Activated CD4-positive, alpha-beta T cell treated with anti-CD3 and anti-CD28 coated beads, Interleukin-2, amount 10 ng/mL, durations not matched to agents 7 days and 5 days (primary cell): Measurements from ENCODE around the gene COL20A1. TPM values are rescaled to one million over a fixed set of nuclear protein-coding genes. Genes with fewer than 3 reads are reported as not detected.

Experiments
- CTCF ChIA-PET: fragments of 350-600 bp; sonication (Branson Sonifier 250); formaldehyde crosslinking; loops from one replicate; lab custom pipeline; 2021; ENCODE audit warnings: antibody characterized with exemption; lab: Charles Lee
- POLR2A ChIA-PET: fragments of 350-600 bp; sonication (Branson Sonifier 250); formaldehyde crosslinking; loops from one replicate; lab custom pipeline; 2021; ENCODE audit warnings: antibody characterized with exemption; lab: Charles Lee
- DNase-seq: peaks from one replicate; pipeline ENCODE4 v3.0.0-alpha.2; 2020
- H3K27ac Mint-ChIP-seq: one replicate; pipeline ENCODE4 v1.8.0; 2021; ENCODE audit warnings: mild to moderate bottlenecking, moderate library complexity, mixed read lengths
- H3K27me3 Mint-ChIP-seq: one replicate; pipeline ENCODE4 v1.8.0; 2021; ENCODE audit warnings: mixed read lengths
- H3K36me3 Mint-ChIP-seq: one replicate; pipeline ENCODE4 v1.8.0; 2021; ENCODE audit warnings: low read depth, mixed read lengths
- H3K4me1 Mint-ChIP-seq: one replicate; pipeline ENCODE4 v1.8.0; 2021; ENCODE audit warnings: mixed read lengths
- H3K4me3 Mint-ChIP-seq: one replicate; pipeline ENCODE4 v1.8.0; 2021; ENCODE audit warnings: mild to moderate bottlenecking, moderate library complexity, mixed read lengths
- H3K9me3 Mint-ChIP-seq: one replicate; pipeline ENCODE4 v1.8.0; 2021; ENCODE audit warnings: mixed read lengths
- total RNA-seq, 2 experiments: library from RNA; stranded (reverse); gene quantifications; one replicate each; pipeline ENCODE4 v1.2.3, GENCODE V29; 2021

Gene COL20A1
- total RNA-seq, 2 experiments from 2014 or later: not detected

DNA sequence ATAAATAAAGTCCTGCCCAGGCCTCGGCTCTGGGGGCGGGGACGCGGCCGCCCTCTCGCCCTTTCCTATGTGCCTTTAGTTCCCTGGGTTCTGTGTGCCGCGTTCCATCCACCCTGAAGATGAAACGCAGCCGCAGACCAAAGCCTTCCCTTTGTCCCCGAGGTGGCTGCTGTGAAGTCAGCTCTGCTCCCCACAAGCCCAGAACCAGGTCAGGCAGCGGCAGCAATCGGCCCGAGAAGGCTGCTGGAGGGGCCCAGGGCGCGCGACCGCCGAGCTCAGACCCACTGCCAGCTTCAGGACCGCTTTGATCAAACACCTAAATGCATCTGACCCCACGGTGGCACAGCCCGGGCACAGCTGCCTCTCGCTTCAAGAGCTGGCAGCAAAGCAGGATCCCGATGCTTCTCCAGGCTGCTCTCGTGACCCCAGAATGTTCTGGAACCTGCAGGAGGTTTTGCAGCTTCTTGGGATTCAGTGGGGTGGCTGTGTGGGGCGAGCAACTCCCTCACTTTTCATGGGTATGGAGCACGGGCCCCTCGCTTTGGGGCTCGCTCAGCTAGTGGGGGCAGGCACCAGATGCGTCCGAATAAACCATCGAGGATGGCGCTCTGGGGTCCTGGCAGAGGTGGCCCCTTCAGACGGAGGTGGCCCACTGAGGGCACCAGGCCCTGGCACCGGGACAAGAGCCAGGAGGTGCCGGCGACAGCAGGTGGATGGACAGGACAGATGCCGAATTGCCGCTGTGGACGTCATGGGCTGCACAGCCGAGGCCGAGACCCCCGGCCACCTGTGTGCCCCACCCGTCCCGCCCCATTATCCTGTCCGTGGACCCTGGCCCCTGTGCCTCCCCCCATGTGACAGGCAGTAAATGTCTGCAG lies 55.2 kb downstream of the COL20A1 start:
- no peak overlapping the region for H3K4me3 Mint-ChIP-seq
- H3K9me3 Mint-ChIP-seq: peaks cover 8% of the 10 kb centered on the region
- no peak overlapping the region for H3K27ac Mint-ChIP-seq
- peaks cover 3% of the 10 kb centered on the region for H3K36me3 Mint-ChIP-seq
- POLR2A ChIA-PET: no interaction called here
- DNase-seq: no peak
- no peaks in the 10 kb centered on the region for H3K27me3 Mint-ChIP-seq
- CTCF ChIA-PET: no interaction called here
- no peaks in the 10 kb centered on the region for H3K4me1 Mint-ChIP-seq

DNA sequence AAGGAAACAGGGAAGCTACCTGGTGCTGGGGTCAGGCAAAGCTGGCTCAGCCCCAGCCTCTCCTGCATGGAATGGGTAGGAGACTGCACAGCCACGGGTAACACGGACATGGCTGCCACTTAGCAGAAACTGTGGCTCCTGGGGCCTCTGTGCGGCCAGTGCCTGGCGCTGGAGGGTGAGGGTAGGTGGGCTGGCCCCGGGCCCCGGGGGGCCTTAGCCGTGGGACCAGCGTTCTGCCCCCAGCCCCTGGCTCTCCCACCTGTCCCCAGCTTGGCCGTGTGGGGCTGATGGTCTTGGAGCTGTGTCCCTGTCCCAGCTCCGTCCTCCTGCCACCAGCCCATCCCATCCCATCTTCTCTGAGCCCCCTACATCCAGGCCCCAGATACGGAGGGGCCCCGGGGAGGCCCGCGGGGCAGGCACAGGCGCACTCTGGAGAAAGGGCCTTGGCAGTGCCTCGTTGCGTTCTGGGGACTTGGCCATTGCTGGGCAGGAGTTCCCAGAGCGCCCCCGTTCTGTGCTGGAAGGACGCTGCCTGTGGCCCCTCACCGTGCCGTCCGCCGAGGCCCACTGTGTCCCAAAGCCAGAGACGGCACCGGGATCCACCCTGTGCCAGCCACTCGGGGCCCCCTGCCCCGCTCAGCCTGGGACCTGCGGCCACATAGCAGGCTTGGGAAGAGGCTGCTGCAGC lies 56.0 kb downstream of the COL20A1 start:
- no peak for DNase-seq
- ChIA-PET CTCF (interaction anchor here (0.5 to 0.6 kb wide), 2 partner anchors 148 to 174 kb away, joined by 3 read pairs; no protein-coding TSS in a partner anchor), POLR2A (no interaction called here)
- Mint-ChIP-seq H3K4me1 (no peaks in the 10 kb centered on the region), H3K9me3 (peaks cover 8% of the 10 kb centered on the region), H3K27me3 (no peaks in the 10 kb centered on the region), H3K4me3 (no peak overlapping the region), H3K36me3 (peaks cover 3% of the 10 kb centered on the region), H3K27ac (no peak overlapping the region)

DNA sequence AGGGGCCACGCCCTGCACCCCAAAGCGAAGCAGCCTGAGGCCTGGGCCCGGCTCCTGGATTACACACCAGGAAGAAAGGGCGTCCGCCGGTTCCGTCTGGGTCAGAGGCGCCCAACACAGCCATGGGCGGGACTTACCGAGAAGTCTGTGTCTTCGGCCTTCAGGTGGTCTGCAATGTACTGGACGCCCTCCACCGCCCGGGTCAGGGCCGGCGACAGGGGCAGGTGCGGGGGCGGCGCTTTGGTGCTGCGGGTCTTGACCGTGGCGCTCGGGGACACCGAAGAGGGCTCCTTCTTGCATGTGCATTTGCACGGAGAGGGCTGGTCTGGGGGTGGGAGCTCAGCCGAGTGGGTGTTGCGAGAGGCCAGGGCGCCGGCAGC lies 56.5 kb downstream of the COL20A1 start:
- H3K4me3 Mint-ChIP-seq: no peak overlapping the region
- POLR2A ChIA-PET: no interaction called here

DNA sequence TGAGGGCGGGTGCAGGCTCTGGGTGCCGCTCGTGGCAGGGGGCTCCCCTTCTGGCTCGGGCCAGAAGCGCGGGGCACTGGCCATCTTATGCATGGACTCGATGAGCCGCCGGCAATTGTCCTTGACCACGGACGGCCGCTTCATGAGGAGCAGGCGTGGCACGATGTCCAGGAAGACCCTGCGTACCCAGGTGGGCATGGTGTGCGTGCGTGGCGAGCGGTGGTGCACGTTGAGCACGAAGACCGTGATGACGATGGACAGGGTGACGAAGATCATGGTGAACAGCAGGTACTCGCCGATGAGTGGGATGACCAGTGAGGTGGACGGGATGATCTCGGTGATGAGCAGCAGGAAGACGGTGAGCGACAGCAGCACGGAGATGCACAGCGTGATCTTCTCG lies 57.2 kb downstream of the COL20A1 start:
- ChIA-PET CTCF (no interaction called here), POLR2A (no interaction called here)
- Mint-ChIP-seq H3K27ac (no peak overlapping the region), H3K27me3 (no peaks in the 10 kb centered on the region), H3K4me3 (no peak overlapping the region), H3K9me3 (peaks cover 8% of the 10 kb centered on the region), H3K4me1 (no peaks in the 10 kb centered on the region), H3K36me3 (peaks cover 3% of the 10 kb centered on the region)
- DNase-seq: no peak

More for the DNA sequence above, 56.5 kb downstream of the COL20A1 start:
- Mint-ChIP-seq H3K9me3 (peaks cover 8% of the 10 kb centered on the region), H3K36me3 (peaks cover 3% of the 10 kb centered on the region), H3K4me1 (no peaks in the 10 kb centered on the region), H3K27ac (no peak overlapping the region), H3K27me3 (no peaks in the 10 kb centered on the region)
- CTCF ChIA-PET: interaction anchor here (0.5 to 0.6 kb wide), 2 partner anchors 149 to 174 kb away, joined by 3 read pairs; no protein-coding TSS in a partner anchor
- DNase-seq: no peak

DNA sequence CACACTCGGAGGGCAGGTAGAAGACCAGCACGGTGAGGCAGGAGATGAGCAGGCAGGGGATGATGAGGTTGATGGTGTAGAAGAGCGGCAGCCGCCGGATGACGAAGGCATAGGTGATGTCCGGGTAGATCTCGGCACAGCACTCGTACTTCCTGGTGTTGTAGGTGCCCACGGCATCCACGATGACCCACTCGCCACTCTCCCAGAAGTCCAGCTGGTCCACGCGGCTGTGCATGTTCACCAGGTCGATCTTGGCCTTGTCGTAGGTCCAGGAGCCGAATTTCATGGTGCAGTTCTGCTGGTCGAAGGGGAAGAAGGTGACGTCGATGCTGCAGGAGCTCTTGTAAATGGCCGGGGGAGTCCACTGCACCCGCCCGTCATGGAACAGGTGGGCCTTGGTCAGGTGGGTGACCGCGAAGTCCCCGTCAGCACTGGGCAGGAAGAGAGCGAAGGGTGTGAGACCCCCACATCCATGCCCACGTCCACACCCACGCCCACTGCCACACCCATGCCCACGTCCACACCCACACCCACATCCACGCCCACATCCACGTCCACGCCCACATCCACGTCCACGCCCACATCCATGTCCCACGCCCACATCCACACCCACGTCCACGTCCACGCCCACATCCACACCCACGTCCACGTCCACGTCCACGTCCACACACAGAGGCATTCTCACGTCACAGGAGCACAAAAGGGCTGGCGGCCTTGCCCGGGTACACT lies 57.8 kb downstream of the COL20A1 start:
- peaks cover 8% of the 10 kb centered on the region for H3K9me3 Mint-ChIP-seq
- H3K36me3 Mint-ChIP-seq: peaks cover 3% of the 10 kb centered on the region
- ChIA-PET POLR2A (no interaction called here), CTCF (no interaction called here)
- H3K4me1 Mint-ChIP-seq: no peaks in the 10 kb centered on the region
- no peak overlapping the region for H3K4me3 Mint-ChIP-seq
- no peak for DNase-seq
- H3K27ac Mint-ChIP-seq: no peak overlapping the region
- H3K27me3 Mint-ChIP-seq: no peaks in the 10 kb centered on the region

DNA sequence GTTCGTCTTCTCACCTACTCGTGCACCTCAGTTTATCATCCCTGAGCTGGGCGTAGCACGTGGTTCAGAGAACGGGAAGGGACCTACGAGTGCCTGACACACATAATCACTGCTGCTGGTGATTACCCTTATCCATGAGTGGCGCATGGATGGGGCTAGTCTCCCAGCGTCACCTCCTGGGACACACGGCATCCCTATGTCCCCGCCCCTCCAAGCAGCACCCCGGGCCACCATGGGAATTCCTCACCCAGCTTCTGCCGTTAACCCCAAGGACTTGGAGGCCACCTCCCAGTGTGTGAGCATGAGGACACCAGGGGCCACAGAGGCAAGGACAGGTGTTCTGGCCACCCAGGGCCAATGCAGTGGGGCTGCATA lies 58.3 kb downstream of the COL20A1 start:
- Mint-ChIP-seq H3K4me3 (no peak overlapping the region), H3K9me3 (peaks cover 8% of the 10 kb centered on the region), H3K27ac (no peak overlapping the region), H3K4me1 (no peaks in the 10 kb centered on the region), H3K27me3 (no peaks in the 10 kb centered on the region), H3K36me3 (peaks cover 3% of the 10 kb centered on the region)
- POLR2A ChIA-PET: no interaction called here
- DNase-seq: no peak
- CTCF ChIA-PET: no interaction called here

DNA sequence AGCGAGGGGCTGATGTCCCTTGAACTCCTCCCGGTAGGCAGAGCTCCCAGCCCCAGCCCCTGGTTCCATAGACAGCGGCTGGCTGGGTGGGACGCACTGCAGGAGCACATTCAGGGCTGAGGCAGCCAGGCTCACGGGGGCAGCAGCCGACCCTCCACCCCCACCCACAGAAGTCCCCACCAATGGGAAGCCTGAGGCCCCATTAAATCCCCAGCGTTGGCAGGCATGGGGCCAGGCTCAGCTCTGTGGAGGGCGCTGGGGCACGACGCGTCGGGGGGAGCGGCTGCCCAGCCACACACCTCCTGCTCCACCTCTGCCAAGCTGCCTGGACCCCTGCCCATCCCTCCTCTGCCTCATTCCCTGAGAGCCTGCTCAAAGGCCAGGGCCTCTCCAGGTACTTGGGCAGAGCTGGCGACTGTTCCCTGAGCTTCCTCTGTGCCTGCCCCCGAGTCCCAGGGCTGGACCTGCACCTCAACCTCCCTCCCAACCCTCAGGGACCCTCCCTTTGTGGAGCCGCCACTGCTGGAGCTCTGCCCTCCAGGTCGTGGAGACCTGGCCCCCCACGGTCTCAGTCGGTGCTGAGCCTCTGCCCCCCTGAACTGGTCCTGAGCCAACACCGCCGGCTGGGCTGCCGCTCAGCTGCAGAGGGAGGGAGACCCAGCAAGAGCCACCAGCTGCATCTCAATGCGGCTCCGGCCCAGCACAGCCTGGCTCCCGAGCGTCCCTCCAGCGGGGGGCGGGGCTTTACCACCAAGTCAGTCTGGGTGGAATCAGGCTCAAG lies 59.0 kb downstream of the COL20A1 start:
- Mint-ChIP-seq H3K27ac (no peak overlapping the region), H3K27me3 (no peaks in the 10 kb centered on the region), H3K36me3 (peaks cover 3% of the 10 kb centered on the region), H3K9me3 (peaks cover 8% of the 10 kb centered on the region), H3K4me1 (no peaks in the 10 kb centered on the region), H3K4me3 (no peak overlapping the region)
- POLR2A ChIA-PET: no interaction called here
- CTCF ChIA-PET: no interaction called here
- no peak for DNase-seq

DNA sequence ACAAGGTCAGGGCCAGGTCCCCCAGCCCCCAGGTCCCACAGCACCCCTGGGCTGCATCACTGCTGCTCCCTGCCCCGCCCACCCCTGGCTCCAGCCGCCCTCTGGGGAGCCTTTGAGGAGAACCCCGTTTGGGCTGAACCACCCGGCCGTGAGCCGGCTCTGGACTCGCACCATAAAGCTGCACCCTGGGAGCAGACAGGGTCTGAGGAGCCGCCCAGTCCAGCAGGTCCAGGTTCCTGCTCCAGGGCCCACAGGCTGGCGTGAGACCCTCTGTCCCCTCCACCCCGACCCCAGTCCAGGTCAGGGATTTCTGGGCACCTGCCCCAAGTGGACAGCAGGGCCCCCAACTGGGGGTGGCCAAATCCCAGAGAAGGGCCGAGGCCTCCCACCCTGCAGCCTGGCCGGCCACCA lies 59.8 kb downstream of the COL20A1 start:
- no peak for DNase-seq
- no peaks in the 10 kb centered on the region for H3K4me1 Mint-ChIP-seq
- H3K4me3 Mint-ChIP-seq: no peak overlapping the region
- no peak overlapping the region for H3K27ac Mint-ChIP-seq
- CTCF ChIA-PET: no interaction called here
- no peaks in the 10 kb centered on the region for H3K27me3 Mint-ChIP-seq
- H3K9me3 Mint-ChIP-seq: peaks cover 8% of the 10 kb centered on the region
- H3K36me3 Mint-ChIP-seq: peaks cover 3% of the 10 kb centered on the region
- POLR2A ChIA-PET: no interaction called here

DNA sequence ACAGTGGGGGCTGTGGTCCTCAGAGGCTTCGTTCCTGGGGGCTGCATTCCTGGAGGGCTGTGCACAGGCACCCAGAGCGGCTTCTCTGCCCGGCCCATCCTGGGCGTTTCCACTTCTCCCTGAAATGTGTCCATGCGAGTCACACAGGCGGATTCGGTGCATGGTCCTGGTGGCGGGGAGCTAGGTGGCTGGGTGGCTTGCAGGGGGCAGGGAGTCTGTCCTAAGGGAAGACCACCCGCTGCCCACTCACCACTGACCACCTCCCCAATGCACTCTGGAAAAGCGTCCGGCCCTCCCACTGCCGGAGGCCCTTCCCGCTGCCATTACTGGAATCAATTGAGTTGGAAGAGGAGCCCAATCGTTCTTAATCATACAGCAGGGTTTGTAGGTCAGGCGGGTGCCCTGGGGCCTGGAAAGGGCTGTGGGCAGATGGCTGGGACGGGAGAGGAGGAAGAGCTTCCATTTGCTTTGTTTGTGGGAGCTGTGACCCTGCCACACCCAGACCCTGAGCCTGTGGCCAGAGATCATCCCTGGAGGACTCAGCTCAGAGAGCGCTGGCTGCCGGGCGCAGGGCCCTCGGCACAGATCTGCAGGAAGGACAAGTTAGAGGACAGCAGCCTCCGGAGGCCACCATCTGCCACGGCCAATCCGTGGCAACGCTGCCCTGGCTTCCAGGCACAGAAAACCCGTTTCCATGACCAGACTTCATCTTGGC lies 61.8 kb downstream of the COL20A1 start:
- ChIA-PET POLR2A (no interaction called here), CTCF (no interaction called here)
- no peak for DNase-seq
- no peak overlapping the region for H3K4me3 Mint-ChIP-seq
- H3K27ac Mint-ChIP-seq: no peak overlapping the region
- H3K36me3 Mint-ChIP-seq: peaks cover 3% of the 10 kb centered on the region
- H3K4me1 Mint-ChIP-seq: no peaks in the 10 kb centered on the region
- H3K27me3 Mint-ChIP-seq: peaks cover under 1% of the 10 kb centered on the region
- peaks cover 8% of the 10 kb centered on the region for H3K9me3 Mint-ChIP-seq

DNA sequence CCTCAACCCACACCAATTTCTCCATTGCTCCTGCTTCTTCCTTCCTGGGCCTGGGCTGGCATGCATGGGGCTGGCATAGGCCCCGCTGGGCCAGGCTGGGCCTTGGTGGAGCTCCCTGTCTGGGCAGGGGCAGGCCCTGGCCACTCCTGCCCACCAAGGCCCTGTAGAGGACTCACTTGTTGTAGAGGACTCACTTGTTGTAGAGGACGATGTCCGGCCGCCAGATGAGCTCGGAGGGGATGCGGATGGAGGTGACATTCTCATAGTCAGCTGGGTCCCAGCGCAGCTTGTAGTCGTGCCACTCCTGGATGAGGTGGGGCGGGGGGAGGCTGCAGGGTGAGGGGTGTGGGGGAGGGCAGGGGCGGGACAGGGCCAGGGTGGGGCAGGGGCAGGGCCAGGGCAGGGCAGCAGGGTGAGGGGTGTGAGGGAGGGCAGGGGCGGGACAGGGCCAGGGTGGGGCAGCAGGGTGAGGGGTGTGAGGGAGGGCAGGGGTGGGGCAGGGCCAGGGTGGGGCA lies 62.9 kb downstream of the COL20A1 start:
- no peak for DNase-seq
- no peaks in the 10 kb centered on the region for H3K4me1 Mint-ChIP-seq
- no peak overlapping the region for H3K27ac Mint-ChIP-seq
- H3K36me3 Mint-ChIP-seq: no peaks in the 10 kb centered on the region
- no peak overlapping the region for H3K4me3 Mint-ChIP-seq
- ChIA-PET CTCF (no interaction called here), POLR2A (no interaction called here)
- peaks cover under 1% of the 10 kb centered on the region for H3K9me3 Mint-ChIP-seq
- H3K27me3 Mint-ChIP-seq: peaks cover 3% of the 10 kb centered on the region

DNA sequence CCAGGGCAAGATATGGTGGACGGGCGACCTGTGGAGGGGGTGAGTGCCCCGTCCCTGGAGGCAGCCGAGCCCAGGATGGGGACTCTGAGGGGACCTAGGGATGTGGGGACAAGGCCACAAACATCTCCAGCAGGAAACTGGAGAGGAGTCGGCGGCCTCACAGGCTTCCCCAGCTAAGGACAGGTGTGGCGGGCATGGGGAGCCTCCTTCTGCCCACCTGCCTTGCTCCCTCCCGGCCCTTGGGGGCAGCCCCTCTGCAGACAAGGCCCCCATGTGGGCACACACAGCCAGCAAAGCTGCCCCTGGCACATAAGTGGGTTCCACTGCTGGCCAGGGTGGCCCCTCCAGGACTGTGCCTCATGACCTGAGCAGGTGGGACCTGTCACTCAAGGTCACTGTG lies 63.5 kb downstream of the COL20A1 start:
- ChIA-PET POLR2A (no interaction called here), CTCF (no interaction called here)
- no peaks in the 10 kb centered on the region for H3K9me3 Mint-ChIP-seq

More for the DNA sequence above, 63.5 kb downstream of the COL20A1 start:
- Mint-ChIP-seq H3K27ac (no peak overlapping the region), H3K27me3 (peaks cover 3% of the 10 kb centered on the region), H3K36me3 (no peaks in the 10 kb centered on the region), H3K4me3 (no peak overlapping the region), H3K4me1 (no peaks in the 10 kb centered on the region)
- no peak for DNase-seq
